Loucy (cell line): Measurements from ENCODE around the gene ATG4B.

Experiments used
- H2AFZ ChIP-seq: fragments of 200-600 bp; sonication (generic); 2 replicates; pipeline ENCODE4 v1.6.0; 2016; ENCODE audit warnings: antibody characterized with exemption, mild to moderate bottlenecking, low read length, moderate library complexity
- H3F3A ChIP-seq: fragments of 200-600 bp; 2 replicates; pipeline ENCODE4 v1.6.0; 2016; ENCODE audit warnings: antibody characterized with exemption, low read depth, mild to moderate bottlenecking
- H3K27me3 ChIP-seq: fragments of 200-600 bp; sonication (generic); 2 replicates; pipeline ENCODE4 v1.6.1; 2014; ENCODE audit warnings: low read length, mild to moderate bottlenecking; ENCODE audit not compliant: insufficient read depth, poor library complexity, severe bottlenecking
- H3K36me3 ChIP-seq: fragments of 200-600 bp; sonication (generic); 2 replicates; pipeline ENCODE4 v1.6.1; 2016; ENCODE audit warnings: low read length; ENCODE audit not compliant: insufficient read depth
- H3K4me1 ChIP-seq: fragments of 200-600 bp; sonication (generic); 2 replicates; pipeline ENCODE4 v1.5.1; 2014; ENCODE audit warnings: low read length, mild to moderate bottlenecking; ENCODE audit not compliant: insufficient read depth, poor library complexity, severe bottlenecking
- H3K4me2 ChIP-seq: fragments of 200-600 bp; sonication (generic); 2 replicates; pipeline ENCODE4 v1.6.0; 2014; ENCODE audit warnings: antibody characterized with exemption, low read length, low read depth, mild to moderate bottlenecking; ENCODE audit not compliant: poor library complexity, severe bottlenecking
- H3K4me3 ChIP-seq: fragments of 200-600 bp; sonication (generic); 2 replicates; pipeline ENCODE4 v1.5.1; 2014; ENCODE audit warnings: low read length, mild to moderate bottlenecking, mixed read lengths; ENCODE audit not compliant: poor library complexity, severe bottlenecking
- H3K79me2 ChIP-seq: fragments of 200-600 bp; sonication (generic); 2 replicates; pipeline ENCODE4 v1.6.1; 2014; ENCODE audit warnings: low read length; ENCODE audit not compliant: insufficient read depth
- H3K9ac ChIP-seq: fragments of 200-600 bp; sonication (generic); 2 replicates; pipeline ENCODE4 v1.6.0; 2014; ENCODE audit warnings: mild to moderate bottlenecking, low read depth, low read length, moderate library complexity; ENCODE audit not compliant: poor library complexity, severe bottlenecking
- H3K9me2 ChIP-seq: fragments of 200-600 bp; sonication (generic); replicated peaks from 2 replicates; pipeline ENCODE4 v1.6.1; 2016; ENCODE audit warnings: low read depth, low read length, mixed read lengths
- H3K9me3 ChIP-seq: fragments of 200-600 bp; sonication (generic); 2 replicates; pipeline ENCODE4 v1.6.1; 2014; ENCODE audit warnings: mild to moderate bottlenecking, antibody characterized with exemption, low read length, low read depth; ENCODE audit not compliant: insufficient read depth
- H4K20me1 ChIP-seq: fragments of 200-600 bp; sonication (generic); 2 replicates; pipeline ENCODE4 v1.6.0; 2014; ENCODE audit warnings: antibody characterized with exemption, low read length, mild to moderate bottlenecking; ENCODE audit not compliant: insufficient read depth, poor library complexity, severe bottlenecking
- CTCF ChIP-seq: fragments of 200-600 bp; sonication (generic); conservative IDR thresholded peaks from 2 replicates; pipeline ENCODE4 v1.5.1; 2014; ENCODE audit warnings: mild to moderate bottlenecking, antibody characterized with exemption, low read length
- EZH2phosphoT487 ChIP-seq: fragments of 200-600 bp; IDR thresholded peaks from 2 replicates; pipeline ENCODE4 v1.6.1; 2018; ENCODE audit warnings: antibody characterized with exemption, mild to moderate bottlenecking, moderate library complexity, borderline replicate concordance

ATG4B gene

GRCh38 chr2:241656190-241656741 is 18.8 kb downstream of the ATG4B start:
- Histone ChIP-seq H3K4me1 (no peaks in the 10 kb centered on the region), H3K9ac (no peak overlapping the region), H3K9me3 (no peaks in the 10 kb centered on the region), H3K4me3 (no peak overlapping the region), H4K20me1 (no peaks in the 10 kb centered on the region), H3F3A (no peaks in the 10 kb centered on the region), H2AFZ (no peak overlapping the region), H3K4me2 (no peak overlapping the region), H3K79me2 (no peaks in the 10 kb centered on the region; the same call in 1 of the 2 replicates), H3K9me2 (no peaks in the 10 kb centered on the region), H3K27me3 (no peaks in the 10 kb centered on the region), H3K36me3 (peaks cover 86% of the 10 kb centered on the region; the same call in 1 of the 2 replicates)
- no peak for TF ChIP-seq EZH2phosphoT487

- Histone ChIP-seq H2AFZ (no peak overlapping the region), H3K4me3 (no peak overlapping the region), H4K20me1 (no peaks in the 10 kb centered on the region), H3K4me1 (no peaks in the 10 kb centered on the region), H3K9me2 (no peaks in the 10 kb centered on the region), H3K36me3 (peaks cover 80% of the 10 kb centered on the region; the same call in 1 of the 2 replicates), H3K9me3 (no peaks in the 10 kb centered on the region), H3K4me2 (no peak overlapping the region), H3F3A (no peaks in the 10 kb centered on the region), H3K79me2 (no peaks in the 10 kb centered on the region; the same call in 1 of the 2 replicates), H3K27me3 (no peaks in the 10 kb centered on the region), H3K9ac (no peak overlapping the region)
- TF ChIP-seq CTCF: no peak
- TF ChIP-seq EZH2phosphoT487: no peak
Measured at GRCh38 chr2:241657786-241658254, 20.3 kb downstream of the ATG4B start.

- no peaks in the 10 kb centered on the region; the same call in 1 of the 2 replicates for H3K79me2 ChIP-seq
- peaks cover 75% of the 10 kb centered on the region; the same call in 1 of the 2 replicates for H3K36me3 ChIP-seq
- H3K27me3 ChIP-seq: no peaks in the 10 kb centered on the region
Measured at GRCh38 chr2:241658296-241658695, 20.8 kb downstream of the ATG4B start.

More at GRCh38 chr2:241658296-241658695, 20.8 kb downstream of the ATG4B start:
- no peaks in the 10 kb centered on the region for H4K20me1 ChIP-seq
- H2AFZ ChIP-seq: no peak overlapping the region
- no peak for TF ChIP-seq EZH2phosphoT487
- TF ChIP-seq CTCF: no peak
- H3K4me1 ChIP-seq: no peaks in the 10 kb centered on the region
- H3K9me2 ChIP-seq: no peaks in the 10 kb centered on the region
- no peaks in the 10 kb centered on the region for H3F3A ChIP-seq
- no peak overlapping the region for H3K4me2 ChIP-seq
- no peaks in the 10 kb centered on the region for H3K9me3 ChIP-seq
- H3K4me3 ChIP-seq: no peak overlapping the region
- no peak overlapping the region for H3K9ac ChIP-seq
